Spinal cord (tissue), 10 donors: ENCODE results near the gene CDC14B. TPM values are rescaled to one million over a fixed set of nuclear protein-coding genes. Genes with fewer than 3 reads are reported as not detected.

Experiments used
- DNase-seq, 6 donors: peaks; one replicate each; pipeline versions ENCODE4 v3.0.0 to v3.0.0-alpha.2; 2013 to 2015; ENCODE audit warnings: low spot score in 6 of 6, low read depth in 4 of 6
- H3K27ac ChIP-seq: one replicate; pipeline ENCODE4 v1.5.1; 2013; ENCODE audit warnings: low read depth, low read length, control low read depth
- H3K27me3 ChIP-seq: one replicate; pipeline ENCODE4 v1.6.1; 2013; ENCODE audit warnings: low read length; ENCODE audit not compliant: control insufficient read depth, insufficient read depth
- H3K36me3 ChIP-seq: one replicate; pipeline ENCODE4 v1.6.1; 2013; ENCODE audit warnings: low read length; ENCODE audit not compliant: control insufficient read depth, insufficient read depth
- H3K4me1 ChIP-seq: one replicate; pipeline ENCODE4 v1.6.1; 2013; ENCODE audit warnings: low read length; ENCODE audit not compliant: control insufficient read depth, insufficient read depth
- H3K4me3 ChIP-seq: one replicate; pipeline ENCODE4 v1.5.1; 2013; ENCODE audit warnings: low read depth, low read length, control low read depth
- H3K9me3 ChIP-seq: one replicate; pipeline ENCODE4 v1.6.1; 2013; ENCODE audit warnings: low read length; ENCODE audit not compliant: control insufficient read depth, insufficient read depth
- WGBS: methylation state at CpG from one replicate; pipeline ENCODE4 v1.1.5; 2013; ENCODE audit warnings: missing lambda C conversion rate; ENCODE audit not compliant: insufficient coverage; 5-methylcytosine and 5-hydroxymethylcytosine counted together
- polyA plus RNA-seq, 2 donors: library from polyadenylated mRNA; unstranded; fragments of 120-200 nt; gene quantifications; one replicate each; pipeline ENCODE4 v1.2.1, GENCODE V29; 2013; ENCODE audit not compliant: insufficient read length in 2 of 2
- total RNA-seq, 2 donors: library from RNA; depleted of rRNA in 1 of 2; stranded (reverse); fragments of 120-200 nt in 1 of 2; fragments of >200 nt in 1 of 2; gene quantifications; one replicate each; pipeline versions ENCODE4 v1.2.3 to v1.2.4, GENCODE V29; 2013 to 2014
- donor health status: healthy.

Gene CDC14B
- total and polyA plus RNA-seq, 4 donors: 19.5 to 46.5 (median 20.1) TPM

DNA sequence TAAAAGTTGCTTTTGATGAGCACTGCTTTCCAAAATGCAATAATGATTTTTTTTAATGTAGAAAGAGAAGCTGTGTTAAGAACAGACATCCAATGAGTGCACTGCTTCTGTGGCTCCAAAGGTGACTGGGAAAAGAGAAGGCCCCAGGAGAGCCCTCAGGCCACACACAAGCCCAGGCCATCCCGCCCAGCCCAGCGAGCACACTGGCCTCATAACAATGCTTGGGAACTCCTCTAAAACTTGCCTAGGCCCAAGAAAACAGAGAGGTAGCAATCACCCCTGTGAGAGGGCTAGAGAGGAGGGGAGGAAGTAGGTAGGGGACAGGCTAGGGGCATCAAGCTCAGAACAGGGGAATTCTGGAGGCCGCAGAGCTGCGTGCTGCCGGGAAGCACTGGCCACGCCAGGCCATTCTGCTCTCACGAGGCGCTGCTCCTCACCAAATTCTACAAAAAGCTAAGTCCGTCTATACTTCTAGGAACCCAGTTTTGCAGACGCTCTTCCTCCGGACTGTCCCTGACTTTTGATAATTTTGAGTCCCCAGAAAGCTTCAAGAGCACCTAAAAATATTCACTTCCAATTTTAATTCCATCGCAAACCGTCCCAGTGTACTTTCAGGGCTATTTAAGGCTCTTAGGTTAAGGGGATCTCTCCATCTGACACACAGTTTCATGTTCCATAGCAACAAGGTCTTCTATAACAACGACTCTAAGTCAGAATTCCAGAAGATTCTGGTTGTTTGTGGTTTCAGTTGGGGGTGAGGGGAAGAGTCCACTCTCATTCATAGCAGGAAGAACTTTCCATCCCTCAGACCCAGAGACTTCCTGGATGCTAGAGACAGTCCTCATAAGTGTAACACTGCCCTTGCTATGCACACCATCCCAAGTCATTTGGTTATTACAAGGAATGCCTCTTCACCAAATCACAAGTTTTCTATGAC is 118.7 kb downstream of the CDC14B start:
- Histone ChIP-seq H3K36me3 (peaks cover 36% of the 10 kb centered on the region), H3K27ac (peak overlapping the region; percentile 70), H3K27me3 (no peaks in the 10 kb centered on the region), H3K9me3 (peaks cover 2% of the 10 kb centered on the region), H3K4me3 (no peak overlapping the region), H3K4me1 (peaks cover 26% of the 10 kb centered on the region)
- 95% methylated on average over 8 of the region's 14 CpGs for WGBS
- no peak for DNase-seq

DNA sequence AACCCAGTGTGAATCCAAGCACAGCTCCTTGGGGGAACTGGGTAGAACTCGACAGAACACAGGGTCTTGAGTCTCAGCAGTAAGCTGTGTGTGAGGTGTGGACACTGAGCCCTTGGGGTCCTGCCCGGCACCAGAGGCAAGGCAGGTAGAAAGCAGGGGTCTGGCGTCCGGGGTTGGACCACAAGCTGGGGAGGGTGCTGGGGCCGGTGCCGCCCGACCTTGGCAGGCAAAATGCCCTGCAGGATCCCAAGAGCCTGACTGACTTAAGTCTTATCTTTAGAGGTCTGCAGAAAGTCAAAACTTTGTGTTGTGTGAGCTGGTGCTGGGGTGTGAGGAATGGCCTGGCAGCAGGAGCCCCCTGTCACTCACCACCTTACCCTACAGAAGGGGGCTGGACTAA is 120.4 kb downstream of the CDC14B start:
- Histone ChIP-seq H3K36me3 (peaks cover 44% of the 10 kb centered on the region), H3K9me3 (no peaks in the 10 kb centered on the region), H3K27ac (no peak overlapping the region), H3K4me1 (peaks cover 18% of the 10 kb centered on the region), H3K4me3 (no peak overlapping the region), H3K27me3 (no peaks in the 10 kb centered on the region)
- WGBS: 96% methylated on average over 7 of the region's 7 CpGs
- no peak for DNase-seq

GRCh38 chr9:96498796-96499195 is 120.8 kb downstream of the CDC14B start:
- Histone ChIP-seq H3K27ac (no peak overlapping the region), H3K27me3 (no peaks in the 10 kb centered on the region)
- 78% methylated on average over 6 of the region's 7 CpGs for WGBS

GRCh38 chr9:96497117-96497399 is 122.6 kb downstream of the CDC14B start:
- 96% methylated on average over 13 of the region's 17 CpGs for WGBS
- DNase-seq: no peak
- H3K4me1 ChIP-seq: peaks cover 16% of the 10 kb centered on the region
- H3K9me3 ChIP-seq: no peaks in the 10 kb centered on the region
- H3K27me3 ChIP-seq: no peaks in the 10 kb centered on the region
- H3K27ac ChIP-seq: no peak overlapping the region
- H3K36me3 ChIP-seq: peaks cover 57% of the 10 kb centered on the region
- no peak overlapping the region for H3K4me3 ChIP-seq

More at GRCh38 chr9:96498796-96499195, 120.8 kb downstream of the CDC14B start:
- Histone ChIP-seq H3K4me3 (no peak overlapping the region), H3K9me3 (no peaks in the 10 kb centered on the region), H3K36me3 (peaks cover 43% of the 10 kb centered on the region), H3K4me1 (peaks cover 15% of the 10 kb centered on the region)
- DNase-seq: no peak

DNA sequence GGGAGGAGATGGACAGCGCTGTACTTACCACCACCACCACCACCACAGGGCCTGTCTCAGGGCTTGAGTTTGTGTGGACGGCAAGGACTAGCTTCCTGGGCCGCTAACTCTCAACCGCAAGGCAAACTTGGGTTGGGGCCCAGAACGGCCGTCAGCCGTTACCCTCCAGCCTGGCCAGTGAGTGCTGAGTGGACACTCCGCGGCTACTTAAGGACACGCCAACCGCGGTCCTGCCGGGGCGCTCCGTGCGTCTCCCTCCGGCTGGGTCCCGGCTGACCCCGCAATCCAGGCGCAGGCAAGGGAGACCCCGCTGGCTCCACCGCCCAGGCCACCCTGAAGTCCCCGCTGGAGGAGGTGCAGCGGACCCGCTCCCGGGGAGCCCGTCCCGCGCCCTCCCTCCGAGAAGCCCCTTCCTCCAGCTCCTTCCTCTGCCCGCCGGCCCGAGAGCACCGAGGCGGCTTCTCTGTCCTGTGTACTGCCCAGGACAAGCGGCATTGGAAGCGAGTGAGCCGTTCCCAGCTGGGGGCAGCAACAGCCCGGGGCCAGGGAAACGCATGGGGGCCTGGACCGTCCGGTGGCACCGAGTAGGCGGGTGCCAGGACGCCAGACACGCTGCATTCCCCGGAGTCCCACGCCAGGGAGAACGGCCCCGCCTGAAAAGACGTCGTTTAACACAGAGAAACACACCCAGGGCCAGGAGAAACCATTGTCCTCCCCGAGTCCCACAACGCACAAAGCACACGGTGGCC is 123.1 kb downstream of the CDC14B start:
- DNase-seq: no peak
- 94% methylated on average over 51 of the region's 55 CpGs for WGBS
- Histone ChIP-seq H3K27me3 (no peaks in the 10 kb centered on the region), H3K4me3 (no peak overlapping the region), H3K4me1 (peaks cover 14% of the 10 kb centered on the region), H3K27ac (no peak overlapping the region), H3K36me3 (peaks cover 62% of the 10 kb centered on the region), H3K9me3 (no peaks in the 10 kb centered on the region)

GRCh38 chr9:96495341-96495740 is 124.3 kb downstream of the CDC14B start:
- Histone ChIP-seq H3K36me3 (peaks cover 66% of the 10 kb centered on the region), H3K9me3 (no peaks in the 10 kb centered on the region), H3K4me1 (peaks cover 10% of the 10 kb centered on the region), H3K4me3 (no peak overlapping the region), H3K27ac (no peak overlapping the region), H3K27me3 (no peaks in the 10 kb centered on the region)
- no peak for DNase-seq
- 96% methylated on average over 10 of the region's 11 CpGs for WGBS

DNA sequence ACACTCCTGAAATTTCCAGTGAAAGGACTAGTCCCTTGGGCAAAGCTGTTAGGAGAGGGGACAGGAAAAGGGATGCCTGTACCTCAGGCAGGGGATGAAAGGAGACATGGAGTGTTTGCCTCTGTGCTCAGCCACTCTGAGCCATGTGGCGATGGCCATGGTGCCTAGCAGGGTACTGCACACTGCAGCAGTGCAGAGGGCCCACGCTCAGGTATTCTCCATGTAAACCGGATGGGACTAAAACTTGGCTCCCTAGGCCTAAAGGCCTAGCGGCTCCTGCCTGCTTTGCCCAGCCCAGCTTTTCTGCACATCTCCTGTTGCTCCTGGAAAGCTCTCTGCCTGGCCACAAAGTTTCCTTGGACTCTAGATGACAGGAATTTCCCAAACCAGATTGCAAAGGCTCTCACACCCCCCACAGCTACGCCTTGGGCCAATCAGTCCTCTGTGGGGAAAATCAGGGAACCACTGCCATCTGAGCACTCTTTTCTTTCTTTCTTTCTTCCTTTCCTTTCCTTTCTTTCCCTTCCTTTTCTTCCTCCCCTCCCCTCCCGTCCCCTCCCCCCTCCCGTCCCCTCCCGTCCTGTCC is 125.3 kb downstream of the CDC14B start:
- no peak overlapping the region for H3K27ac ChIP-seq
- WGBS: 94% methylated on average over 4 of the region's 8 CpGs
- peaks cover 69% of the 10 kb centered on the region for H3K36me3 ChIP-seq
- H3K4me1 ChIP-seq: peaks cover 10% of the 10 kb centered on the region
- no peaks in the 10 kb centered on the region for H3K27me3 ChIP-seq
- H3K4me3 ChIP-seq: no peak overlapping the region
- no peaks in the 10 kb centered on the region for H3K9me3 ChIP-seq
- no peak for DNase-seq

DNA sequence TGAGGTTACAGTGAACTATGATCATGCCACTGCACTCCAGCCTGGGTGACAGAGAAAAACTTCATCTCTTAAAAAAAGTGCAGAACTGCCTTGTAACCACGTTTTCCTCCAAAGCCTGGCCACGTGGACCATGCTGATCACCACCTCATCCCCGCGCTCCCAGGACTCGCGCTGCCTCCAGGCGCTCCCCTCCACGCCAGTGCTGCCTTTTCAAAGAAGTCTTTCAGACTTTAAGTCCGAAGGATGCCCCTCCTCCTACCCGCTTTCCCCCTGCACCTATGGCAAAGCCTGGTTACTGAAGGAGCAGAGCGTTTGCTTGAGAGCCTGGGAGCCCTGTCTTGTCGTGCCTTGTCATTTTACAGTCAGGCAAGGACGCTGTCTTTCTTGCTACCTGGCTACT is 125.9 kb downstream of the CDC14B start:
- H3K4me3 ChIP-seq: no peak overlapping the region
- no peaks in the 10 kb centered on the region for H3K27me3 ChIP-seq
- H3K36me3 ChIP-seq: peaks cover 69% of the 10 kb centered on the region
- H3K27ac ChIP-seq: no peak overlapping the region
- peaks cover 10% of the 10 kb centered on the region for H3K4me1 ChIP-seq
- H3K9me3 ChIP-seq: no peaks in the 10 kb centered on the region
- WGBS: 64% methylated on average over 10 of the region's 13 CpGs
- DNase-seq: no peak

- Histone ChIP-seq H3K9me3 (no peaks in the 10 kb centered on the region), H3K27ac (peak overlapping the region; percentile 6), H3K36me3 (peaks cover 74% of the 10 kb centered on the region), H3K4me3 (no peak overlapping the region), H3K4me1 (peaks cover 10% of the 10 kb centered on the region), H3K27me3 (no peaks in the 10 kb centered on the region)
- no peak for DNase-seq
- 60% methylated on average over 9 of the region's 12 CpGs for WGBS
Observed at GRCh38 chr9:96492993-96493531, 126.6 kb downstream of the CDC14B start.
